Measurements from ENCODE around the gene TIMP3. TPM values are rescaled to one million over a fixed set of nuclear protein-coding genes. Genes with fewer than 3 reads are reported as not detected.
"Not testable (repeated sequence)": the region's sequence is repeated elsewhere in the genome, so short reads cannot be mapped to it uniquely, and the experiment has no call there.

The TIMP3 gene
- total and polyA plus RNA-seq, 11 donors: 112 to 629 (median 152) TPM

DNA sequence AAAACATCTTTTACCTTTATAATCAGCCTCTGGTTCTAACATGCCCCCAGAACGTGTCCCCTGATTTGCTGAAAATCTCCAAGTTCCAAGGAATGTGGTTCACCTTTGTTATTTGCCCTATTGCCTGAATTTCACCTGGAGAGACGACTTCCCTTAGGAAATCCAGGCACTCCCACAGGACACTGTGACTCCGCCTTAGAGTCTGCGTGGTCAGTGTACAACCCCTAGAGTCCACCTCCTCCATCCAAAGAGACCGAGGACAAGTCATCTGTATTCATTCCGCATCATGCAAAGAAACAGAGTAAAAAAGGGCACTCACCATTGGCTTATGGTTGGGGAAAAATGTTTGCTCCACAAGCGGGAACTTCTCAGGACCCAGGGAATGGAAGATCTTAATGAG lies 63.1 kb downstream of the TIMP3 start:
- Histone ChIP-seq H3K4me1 (peaks cover 0 to 7% (median 0%) of the 10 kb centered on the region in 12 donors), H3K27me3 (no peaks in the 10 kb centered on the region), H3K4me3 (no peak overlapping the region), H3K27ac (no peak overlapping the region), H3K36me3 (peaks cover 0 to 34% (median 24%) of the 10 kb centered on the region in 9 donors), H3K9me3 (no peaks in the 10 kb centered on the region)
- DNase-seq (no peak), ATAC-seq (no peak)
- 85 to 91% (median 86%) methylated on average over 7 of the region's 7 CpGs for WGBS, 4 donors
- intact Hi-C loops (cut with DNase I): no loop called here
- TF ChIP-seq, protein P1, sequence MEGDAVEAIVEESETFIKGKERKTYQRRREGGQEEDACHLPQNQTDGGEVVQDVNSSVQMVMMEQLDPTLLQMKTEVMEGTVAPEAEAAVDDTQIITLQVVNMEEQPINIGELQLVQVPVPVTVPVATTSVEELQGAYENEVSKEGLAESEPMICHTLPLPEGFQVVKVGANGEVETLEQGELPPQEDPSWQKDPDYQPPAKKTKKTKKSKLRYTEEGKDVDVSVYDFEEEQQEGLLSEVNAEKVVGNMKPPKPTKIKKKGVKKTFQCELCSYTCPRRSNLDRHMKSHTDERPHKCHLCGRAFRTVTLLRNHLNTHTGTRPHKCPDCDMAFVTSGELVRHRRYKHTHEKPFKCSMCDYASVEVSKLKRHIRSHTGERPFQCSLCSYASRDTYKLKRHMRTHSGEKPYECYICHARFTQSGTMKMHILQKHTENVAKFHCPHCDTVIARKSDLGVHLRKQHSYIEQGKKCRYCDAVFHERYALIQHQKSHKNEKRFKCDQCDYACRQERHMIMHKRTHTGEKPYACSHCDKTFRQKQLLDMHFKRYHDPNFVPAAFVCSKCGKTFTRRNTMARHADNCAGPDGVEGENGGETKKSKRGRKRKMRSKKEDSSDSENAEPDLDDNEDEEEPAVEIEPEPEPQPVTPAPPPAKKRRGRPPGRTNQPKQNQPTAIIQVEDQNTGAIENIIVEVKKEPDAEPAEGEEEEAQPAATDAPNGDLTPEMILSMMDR (IDR thresholded peaks at IDR 0.05): no peak
- no peak for TF ChIP-seq POLR2A (IDR thresholded peaks at IDR 0.05)

DNA sequence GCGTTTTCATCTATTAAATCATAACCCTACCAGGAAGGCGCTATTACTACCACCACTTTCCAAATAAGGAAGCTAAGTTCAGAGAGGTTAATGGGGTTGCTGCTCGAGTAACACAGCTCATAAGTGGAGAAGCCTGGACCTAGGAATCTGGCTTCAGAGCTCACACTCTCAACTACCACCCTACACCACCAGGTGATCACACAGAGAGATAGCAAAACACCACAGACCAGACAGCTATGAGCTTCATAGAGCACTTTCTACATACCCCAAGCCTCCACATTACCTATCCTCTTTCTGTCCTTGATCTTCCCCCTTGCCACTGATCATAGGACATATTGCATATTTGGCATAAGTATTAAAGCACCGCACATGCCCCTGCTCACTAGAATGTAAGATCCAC lies 65.4 kb downstream of the TIMP3 start:
- peaks cover 0 to 7% (median 0%) of the 10 kb centered on the region in 12 donors for H3K4me1 ChIP-seq
- no peak overlapping the region for H3K27ac ChIP-seq
- H3K36me3 ChIP-seq: peaks cover 0 to 10% (median 1%) of the 10 kb centered on the region in 9 donors
- no peak for TF ChIP-seq POLR2A (IDR thresholded peaks at IDR 0.05)
- TF ChIP-seq, protein P1 (IDR thresholded peaks at IDR 0.05): no peak
- 90 to 97% (median 91%) methylated on average over 4 of the region's 4 CpGs for WGBS, 4 donors
- intact Hi-C loops (cut with DNase I): no loop called here
- no peak for ATAC-seq
- H3K9me3 ChIP-seq: no peaks in the 10 kb centered on the region
- no peak overlapping the region for H3K4me3 ChIP-seq
- no peaks in the 10 kb centered on the region for H3K27me3 ChIP-seq
- DNase-seq: no peak

DNA sequence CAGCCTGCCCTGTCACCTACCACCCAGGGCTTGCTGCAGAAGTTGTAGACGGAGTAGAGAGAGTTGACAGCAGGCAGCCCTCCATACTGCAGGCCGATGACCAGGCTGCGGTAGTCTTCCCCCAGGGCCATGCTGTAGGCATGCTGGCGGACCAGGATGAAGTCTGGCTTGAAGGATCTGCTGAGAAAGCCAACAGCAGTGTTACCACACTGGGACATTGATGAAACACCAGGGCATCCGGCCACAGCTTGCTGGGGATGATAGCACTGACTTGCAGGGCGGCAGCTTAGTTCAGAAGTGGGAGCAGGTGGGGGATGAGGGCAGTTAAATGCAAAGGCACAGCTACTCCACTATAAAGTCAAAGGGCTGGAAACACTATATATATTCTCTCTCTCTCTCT lies 67.4 kb downstream of the TIMP3 start:
- ATAC-seq (no peak), DNase-seq (no peak)
- no peaks in the 10 kb centered on the region for H3K27me3 ChIP-seq
- no peaks in the 10 kb centered on the region for H3K4me1 ChIP-seq
- TF ChIP-seq, protein P1 (IDR thresholded peaks at IDR 0.05): no peak
- no peak for TF ChIP-seq POLR2A (IDR thresholded peaks at IDR 0.05)
- H3K4me3 ChIP-seq: no peak overlapping the region
- no peak overlapping the region for H3K27ac ChIP-seq
- no peaks in the 10 kb centered on the region for H3K9me3 ChIP-seq
- intact Hi-C loops (cut with DNase I): no loop called here
- no peaks in the 10 kb centered on the region for H3K36me3 ChIP-seq
- 95 to 98% (median 96%) methylated on average over 6 of the region's 6 CpGs for WGBS, 4 donors

DNA sequence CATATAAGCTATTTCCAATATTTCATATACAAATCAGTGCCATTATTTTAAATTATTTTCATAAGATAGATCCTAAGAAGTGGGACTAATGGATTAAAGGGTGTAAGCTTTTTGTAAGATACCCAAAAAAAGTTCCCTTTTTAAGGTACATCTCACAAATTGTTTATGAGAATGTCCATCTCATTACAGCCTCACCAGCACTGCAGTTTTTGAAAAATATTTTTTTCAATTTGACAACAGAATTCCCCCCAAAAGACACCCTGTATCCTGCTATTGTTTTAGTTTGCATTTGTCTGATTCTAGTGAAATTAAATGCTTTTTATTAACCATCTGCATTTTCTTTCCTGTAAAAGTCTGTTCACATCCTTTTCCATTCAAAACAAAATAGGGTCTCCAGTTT lies 69.0 kb downstream of the TIMP3 start:
- ATAC-seq: no peak
- intact Hi-C loops (cut with DNase I): no loop called here
- H3K27ac ChIP-seq: no peak overlapping the region

DNA sequence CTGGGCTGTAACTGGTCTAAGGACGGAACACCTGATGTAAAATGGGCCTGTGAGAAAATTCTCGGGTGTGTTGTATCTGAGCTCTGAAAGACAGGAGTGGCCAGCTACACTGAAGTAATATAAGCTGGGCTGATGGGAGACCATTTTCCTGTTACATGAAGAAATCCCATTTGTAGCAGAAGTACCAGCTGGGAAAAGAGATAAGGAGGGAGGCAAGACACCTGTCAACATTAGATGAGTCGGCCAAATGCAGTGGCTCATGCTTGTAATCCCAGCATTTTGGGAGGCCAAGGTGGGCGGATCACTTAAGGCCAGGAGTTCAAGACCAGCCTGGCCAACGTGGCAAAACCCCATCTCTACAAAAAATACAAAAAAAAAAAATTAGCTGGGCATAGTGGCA lies 72.1 kb downstream of the TIMP3 start:
- ATAC-seq; intact Hi-C loops (cut with DNase I); H3K9me3 ChIP-seq; H3K27me3 ChIP-seq; H3K4me1 ChIP-seq; H3K27ac ChIP-seq; H3K36me3 ChIP-seq; DNase-seq; H3K4me3 ChIP-seq: not testable (repeated sequence)
- 93 to 98% (median 94%) methylated on average over 5 of the region's 5 CpGs for WGBS, 4 donors

More for the DNA sequence above, 69.0 kb downstream of the TIMP3 start:
- Histone ChIP-seq H3K4me3 (no peak overlapping the region), H3K4me1 (no peaks in the 10 kb centered on the region), H3K9me3 (no peaks in the 10 kb centered on the region), H3K36me3 (no peaks in the 10 kb centered on the region), H3K27me3 (no peaks in the 10 kb centered on the region)
- TF ChIP-seq, protein P1 (IDR thresholded peaks at IDR 0.05): no peak
- TF ChIP-seq POLR2A (IDR thresholded peaks at IDR 0.05): no peak
- no peak for DNase-seq

Data from heart left ventricle (tissue), 16 donors.